Activated naive CD4-positive, alpha-beta T cell treated with anti-CD3 and anti-CD28 coated beads, Interleukin-2, amount 50 U/mL, for 16 hours (primary cell): ENCODE data around the gene PAPPA.

Experiments used
- DNase-seq: peaks from one replicate; pipeline ENCODE4 v3.0.0-alpha.2; 2020

Gene PAPPA

DNA sequence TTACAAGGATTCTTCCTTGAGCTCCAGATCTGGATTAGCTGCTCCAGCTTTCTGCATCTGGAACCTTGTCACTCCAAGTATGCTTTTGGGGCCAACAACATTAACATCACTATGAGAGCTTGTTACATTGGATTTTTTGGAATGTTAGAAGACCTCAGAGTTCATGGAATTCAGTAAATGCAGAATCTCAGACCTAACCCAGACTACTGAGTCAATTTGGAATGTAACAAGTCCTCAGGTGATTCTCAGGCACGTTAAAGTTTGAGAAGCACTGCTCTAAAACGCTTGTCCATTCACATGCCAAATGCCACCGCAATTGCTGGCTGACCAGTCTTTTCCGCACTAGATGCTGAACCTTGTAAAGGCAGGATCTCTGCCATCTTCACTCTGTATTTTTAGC, 282.1 kb downstream of the PAPPA start:
- no peak for DNase-seq

DNA sequence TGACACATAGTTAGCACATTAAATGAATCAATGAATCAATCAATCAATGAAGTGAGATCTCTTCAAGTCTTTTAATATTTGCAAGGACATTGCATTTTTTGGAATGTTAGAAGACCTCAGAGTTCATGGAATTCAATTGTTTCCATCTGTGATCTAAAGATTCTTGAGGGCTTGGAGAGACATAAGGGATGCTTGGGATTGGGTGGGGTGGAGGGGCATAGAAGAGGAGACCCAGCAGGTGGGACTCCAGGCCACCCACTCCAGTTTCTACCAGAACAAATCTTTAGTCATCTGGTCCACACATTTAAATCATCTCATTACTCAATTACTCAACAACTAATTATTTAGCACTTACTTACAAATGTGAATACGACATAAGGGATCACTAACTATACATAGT, 282.5 kb downstream of the PAPPA start:
- DNase-seq: no peak

DNA sequence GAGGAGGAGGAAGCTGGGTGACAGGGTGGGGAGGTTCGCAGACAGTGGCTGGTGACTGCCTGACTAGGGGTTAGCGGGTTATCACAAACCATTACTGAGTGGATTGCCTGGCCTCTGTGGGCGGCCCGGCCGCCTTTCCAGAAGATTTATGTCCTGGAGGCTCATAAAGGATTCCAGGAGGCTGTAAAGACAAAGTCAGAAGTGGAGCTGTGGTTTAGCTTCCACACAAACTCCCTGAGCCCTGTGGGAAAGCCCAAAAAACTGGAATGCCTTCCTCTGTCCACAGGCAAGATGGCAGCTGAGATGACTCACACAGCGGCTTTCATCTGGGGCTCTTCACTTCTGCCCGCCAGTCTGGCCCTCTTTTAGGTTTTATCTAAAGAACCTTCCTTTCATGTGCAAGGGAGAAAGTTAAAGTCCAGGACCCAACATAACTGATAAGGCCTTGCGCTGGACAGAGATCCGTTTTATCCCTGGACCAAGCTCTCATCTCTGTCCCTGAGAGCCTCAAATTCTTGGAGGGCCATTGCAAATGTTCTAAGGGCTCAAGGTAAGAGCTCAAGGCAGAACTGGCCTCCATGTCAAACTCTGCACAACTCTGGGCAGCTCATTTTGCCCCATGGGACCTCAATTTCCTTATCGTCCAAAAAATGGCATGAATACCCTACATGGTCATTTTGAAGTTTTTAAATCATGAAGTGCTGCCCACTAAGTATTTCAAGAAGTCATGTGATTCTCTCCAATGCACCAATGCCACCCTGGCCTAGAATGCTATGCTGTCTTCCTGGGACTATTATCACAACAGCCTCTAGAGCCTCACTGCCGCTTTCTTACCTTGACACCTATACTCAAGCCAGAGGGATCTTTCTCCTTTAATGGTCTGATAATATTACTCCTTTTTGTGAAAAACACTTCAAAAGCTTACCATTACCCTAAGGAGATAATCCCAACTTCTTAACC, 284.1 kb downstream of the PAPPA start:
- no peak for DNase-seq

DNA sequence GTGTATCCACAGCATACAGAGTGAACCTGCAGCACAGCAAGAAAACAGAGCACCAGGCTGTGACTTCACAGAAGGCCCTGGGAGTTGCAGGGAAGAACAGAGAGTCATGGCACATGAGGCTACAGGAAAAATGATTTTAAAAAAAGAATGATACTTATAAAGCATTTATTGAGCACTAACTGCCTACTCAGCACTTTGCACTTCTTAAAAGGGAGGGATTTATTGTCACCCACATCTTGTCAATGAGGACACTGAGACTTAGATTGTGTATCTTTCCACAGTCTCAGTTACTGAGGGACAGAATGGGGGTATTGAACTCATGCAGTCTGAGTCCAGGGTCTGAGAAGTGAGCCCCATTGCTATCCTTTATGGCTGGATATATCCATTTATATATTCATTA, 288.9 kb downstream of the PAPPA start:
- no peak for DNase-seq

DNA sequence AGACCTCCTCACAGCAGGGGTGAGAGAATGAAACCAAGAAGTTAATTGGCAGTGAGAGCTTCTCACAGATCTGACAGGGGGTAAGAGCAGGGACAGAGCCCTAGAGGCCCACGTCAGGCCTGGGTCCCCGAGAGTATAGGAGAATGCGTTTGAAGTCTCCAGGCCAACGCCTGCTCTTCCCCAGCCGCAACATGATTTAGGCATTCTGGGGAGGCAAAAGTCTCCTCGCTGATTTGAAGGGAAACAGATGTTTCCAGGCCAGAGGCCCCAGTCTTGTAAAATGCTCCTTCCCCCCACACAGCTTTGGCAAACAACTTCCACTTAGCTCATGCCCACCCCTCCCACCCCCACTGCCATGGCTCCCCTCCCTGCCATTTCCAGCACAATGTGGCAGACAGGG, 294.3 kb downstream of the PAPPA start:
- no peak for DNase-seq

DNA sequence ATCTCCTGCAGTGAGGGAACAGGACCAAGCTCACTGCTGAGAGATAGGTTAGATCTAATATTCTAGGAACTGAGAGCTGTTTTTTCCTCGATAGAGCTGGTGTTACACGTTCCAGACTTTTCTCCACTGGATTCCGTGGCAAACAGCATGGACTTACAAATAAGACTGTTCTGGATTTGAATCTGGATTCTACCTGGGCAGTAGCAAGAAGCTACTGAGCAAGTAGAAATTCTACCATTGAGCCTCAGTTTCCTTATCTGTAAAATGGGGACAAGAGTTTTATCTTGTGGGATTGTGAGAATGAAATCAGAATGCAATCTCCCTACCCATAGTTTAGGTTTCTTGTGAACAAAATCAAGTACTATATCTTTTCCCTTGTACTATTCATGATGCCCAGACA, 294.8 kb downstream of the PAPPA start:
- no peak for DNase-seq

DNA sequence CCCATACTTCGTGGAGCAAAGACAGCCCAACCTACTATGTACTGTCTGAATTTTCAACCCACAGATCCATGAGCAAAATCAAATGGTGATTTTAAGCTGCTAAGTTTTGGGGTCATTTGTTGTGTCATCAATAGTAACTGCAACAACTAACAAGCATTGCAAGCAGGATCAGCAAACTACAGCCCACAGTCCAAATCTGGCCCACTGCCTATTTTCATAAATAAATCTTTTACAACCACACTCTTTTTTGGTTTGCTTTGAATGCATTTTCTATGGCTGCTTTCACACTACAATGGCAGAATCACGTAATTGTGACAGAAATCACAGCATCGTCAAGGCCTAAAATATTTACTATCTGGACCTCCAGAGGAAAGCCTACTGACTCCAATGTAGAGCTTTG, 296.4 kb downstream of the PAPPA start:
- DNase-seq: no peak

DNA sequence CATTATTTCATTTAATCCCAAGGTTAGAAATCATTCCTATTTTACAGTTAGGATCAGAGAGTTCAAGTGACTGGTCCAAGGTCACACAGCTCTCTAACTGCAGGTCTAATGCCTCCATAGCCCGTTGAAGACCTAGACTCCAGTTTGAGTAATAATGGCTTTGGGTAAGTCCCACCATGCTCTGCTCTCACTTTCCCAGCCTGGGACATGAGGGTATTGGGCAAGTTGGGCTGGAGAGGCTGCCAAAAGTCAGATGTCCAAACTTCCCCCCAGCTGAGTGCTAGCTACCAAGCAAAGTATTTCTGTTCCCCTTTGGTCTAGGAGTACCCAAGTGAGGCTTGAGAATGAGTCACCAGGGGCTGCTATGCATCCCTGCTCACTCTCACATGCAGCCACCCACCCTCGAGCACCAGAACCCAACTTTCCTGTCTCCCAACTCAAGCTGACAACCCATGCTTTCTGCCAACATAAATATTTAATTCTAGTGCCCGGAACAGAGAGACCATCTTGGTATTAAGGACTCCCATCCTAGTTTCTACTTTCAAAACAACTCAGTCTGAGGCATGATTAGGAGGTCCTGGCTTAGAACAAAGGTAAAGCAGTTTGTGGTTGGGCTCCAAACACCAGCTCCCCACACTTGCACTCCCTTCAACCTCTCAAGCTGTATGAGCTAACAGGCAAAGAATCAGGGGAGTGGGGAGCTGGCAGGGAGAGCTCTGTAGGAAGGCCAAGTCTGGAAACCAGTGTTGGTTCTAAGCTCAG, 297.0 kb downstream of the PAPPA start:
- no peak for DNase-seq

DNA sequence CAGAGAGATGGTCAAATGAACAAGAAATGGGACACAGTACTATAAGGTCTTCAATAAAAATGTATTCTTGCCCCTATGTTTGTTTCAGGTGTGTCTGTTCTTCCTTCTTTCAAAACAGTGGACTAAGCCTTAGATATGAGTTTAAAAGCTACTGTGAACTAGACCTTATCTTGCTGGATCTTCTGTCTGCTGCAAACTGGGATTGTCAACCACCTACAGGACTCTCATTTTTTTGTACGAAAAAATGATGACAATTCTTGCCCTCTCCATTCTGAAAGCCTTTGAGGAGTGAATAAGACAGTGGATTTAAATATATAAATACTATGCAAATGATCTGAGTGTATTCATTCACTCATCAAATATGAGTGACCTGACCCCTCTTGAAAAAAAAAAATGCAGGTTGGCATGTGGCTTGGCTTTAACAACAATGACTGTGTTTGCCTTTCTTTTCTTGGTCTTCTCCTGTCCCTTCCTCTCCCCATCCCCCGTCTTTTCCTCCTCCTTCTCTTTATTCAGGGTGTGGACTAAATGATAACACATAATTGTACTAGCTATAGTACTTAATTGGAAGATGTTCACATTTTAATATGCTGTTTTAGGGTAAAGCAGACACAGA, 298.0 kb downstream of the PAPPA start:
- DNase-seq: no peak
